ENCODE measurements around the gene WIPF2.
"Not testable (repeated sequence)": the region's sequence is repeated elsewhere in the genome, so short reads cannot be mapped to it uniquely, and the experiment has no call there.

- TF ChIP-seq CTCF (IDR thresholded peaks at IDR 0.05); POLR2A (IDR thresholded peaks at IDR 0.05; ENCODE audit: low read depth); POLR2AphosphoS5 (IDR thresholded peaks at IDR 0.05); EP300 (IDR thresholded peaks at IDR 0.05): not testable (repeated sequence)
These were observed 12.8 kb downstream of the WIPF2 start for GRCh38 chr17:40231928-40232327.
